PC-3 (cell line): ENCODE data around the gene PRUNE1. TPM values are rescaled to one million over a fixed set of nuclear protein-coding genes. Genes with fewer than 3 reads are reported as not detected.

ENCODE experiments used
- ATAC-seq: fragments of 200-7000 bp; cut with Tn5 transposase; 2 replicates; pipeline ENCODE4 v1.9.1; 2020; ENCODE audit warnings: mild to moderate bottlenecking, moderate library complexity
- BruUV-seq: library from RNA; stranded (reverse); fragments of 400-500 nt; replicated peaks from 2 replicates; lab custom pipeline; 2021; lab: Mats Ljungman, UMichigan
- CTCF ChIA-PET: fragments of 300-600 bp; sonication (Branson Sonifier 250); formaldehyde crosslinking; loops from one replicate; lab custom pipeline; 2022; ENCODE audit warnings: antibody characterized with exemption; lab: Charles Lee
- POLR2A ChIA-PET: fragments of 300-600 bp; sonication (Branson Sonifier 250); formaldehyde crosslinking; loops from one replicate; lab custom pipeline; 2022; ENCODE audit warnings: antibody characterized with exemption; ENCODE audit not compliant: unreplicated experiment; lab: Charles Lee
- DNase-seq: peaks from one replicate; pipeline ENCODE4 v3.0.0-alpha.2; 2015
- H2AFZ ChIP-seq: fragments of 300-600 bp; sonication (generic); 2 replicates; pipeline ENCODE4 v1.6.0; 2016; ENCODE audit warnings: antibody characterized with exemption, low read length
- H3F3A ChIP-seq: fragments of 300-600 bp; sonication (generic); one replicate; pipeline ENCODE4 v1.6.0; 2017; ENCODE audit warnings: antibody characterized with exemption, low read length, control low read depth, mild to moderate bottlenecking; ENCODE audit not compliant: unreplicated experiment
- H3K27ac ChIP-seq: fragments of 300-600 bp; sonication (generic); 2 replicates; pipeline ENCODE4 v1.5.1; 2016; ENCODE audit warnings: mild to moderate bottlenecking, low read length
- H3K27me3 ChIP-seq: fragments of 300-600 bp; sonication (generic); 2 replicates; pipeline ENCODE4 v1.6.1; 2016; ENCODE audit warnings: low read length, mixed read lengths
- H3K36me3 ChIP-seq: fragments of 300-600 bp; sonication (generic); 2 replicates; pipeline ENCODE4 v1.6.1; 2016; ENCODE audit warnings: low read depth, mixed run types, low read length, mixed read lengths
- H3K4me1 ChIP-seq: fragments of 300-600 bp; sonication (generic); 2 replicates; pipeline ENCODE4 v1.5.1; 2016; ENCODE audit warnings: low read length; ENCODE audit not compliant: insufficient read depth
- H3K4me2 ChIP-seq: fragments of 300-600 bp; sonication (generic); 2 replicates; pipeline ENCODE4 v1.6.0; 2016; ENCODE audit warnings: low read length
- H3K4me3 ChIP-seq: fragments of 300-600 bp; sonication (generic); 2 replicates; pipeline ENCODE4 v1.5.1; 2016; ENCODE audit warnings: mild to moderate bottlenecking, low read length, mixed read lengths
- H3K79me2 ChIP-seq: fragments of 300-600 bp; sonication (generic); 2 replicates; pipeline ENCODE4 v1.6.1; 2017; ENCODE audit warnings: low read length, mixed read lengths
- H3K9ac ChIP-seq: fragments of 300-600 bp; sonication (generic); 2 replicates; pipeline ENCODE4 v1.6.0; 2016; ENCODE audit warnings: mild to moderate bottlenecking, low read length
- H3K9me2 ChIP-seq: fragments of 300-600 bp; sonication (generic); replicated peaks from 2 replicates; pipeline ENCODE4 v1.6.1; 2016; ENCODE audit warnings: mixed run types, low read length, mixed read lengths
- H3K9me3 ChIP-seq: fragments of 300-600 bp; sonication (generic); 2 replicates; pipeline ENCODE4 v1.6.1; 2016; ENCODE audit warnings: low read length, mixed read lengths
- H4K20me1 ChIP-seq: fragments of 300-600 bp; sonication (generic); 2 replicates; pipeline ENCODE4 v1.6.1; 2016; ENCODE audit warnings: low read length, mixed read lengths
- EZH2 ChIP-seq: fragments of 300-600 bp; sonication (generic); IDR thresholded peaks from one replicate; pipeline ENCODE4 v1.6.1; 2017; ENCODE audit warnings: antibody characterized with exemption, mild to moderate bottlenecking, low read length; ENCODE audit not compliant: unreplicated experiment
- EZH2phosphoT487 ChIP-seq: fragments of 300-600 bp; sonication (generic); IDR thresholded peaks from 2 replicates; pipeline ENCODE4 v1.6.1; 2018; ENCODE audit warnings: mild to moderate bottlenecking, antibody characterized with exemption, low read length, borderline replicate concordance
- intact Hi-C: fragments of 100-400 bp; cut with micrococcal nuclease; formaldehyde crosslinking; loops from 2 replicates; pipeline ENCODE4 v1.9.0; 2023
- total RNA-seq: library from RNA; depleted of rRNA; stranded (reverse); fragments of >200 nt; gene quantifications from 2 replicates; pipeline ENCODE4 v1.2.3, GENCODE V29; 2014
- TF ChIP-seq, protein P1 (sequence below): fragments of 300-600 bp; sonication (generic); conservative IDR thresholded peaks from 2 replicates; pipeline ENCODE4 v1.5.1; 2017; ENCODE audit warnings: antibody characterized with exemption, low read depth, mild to moderate bottlenecking, low read length

Gene PRUNE1
- total RNA-seq, 1 experiment from 2014 or later: 20.3 TPM

DNA sequence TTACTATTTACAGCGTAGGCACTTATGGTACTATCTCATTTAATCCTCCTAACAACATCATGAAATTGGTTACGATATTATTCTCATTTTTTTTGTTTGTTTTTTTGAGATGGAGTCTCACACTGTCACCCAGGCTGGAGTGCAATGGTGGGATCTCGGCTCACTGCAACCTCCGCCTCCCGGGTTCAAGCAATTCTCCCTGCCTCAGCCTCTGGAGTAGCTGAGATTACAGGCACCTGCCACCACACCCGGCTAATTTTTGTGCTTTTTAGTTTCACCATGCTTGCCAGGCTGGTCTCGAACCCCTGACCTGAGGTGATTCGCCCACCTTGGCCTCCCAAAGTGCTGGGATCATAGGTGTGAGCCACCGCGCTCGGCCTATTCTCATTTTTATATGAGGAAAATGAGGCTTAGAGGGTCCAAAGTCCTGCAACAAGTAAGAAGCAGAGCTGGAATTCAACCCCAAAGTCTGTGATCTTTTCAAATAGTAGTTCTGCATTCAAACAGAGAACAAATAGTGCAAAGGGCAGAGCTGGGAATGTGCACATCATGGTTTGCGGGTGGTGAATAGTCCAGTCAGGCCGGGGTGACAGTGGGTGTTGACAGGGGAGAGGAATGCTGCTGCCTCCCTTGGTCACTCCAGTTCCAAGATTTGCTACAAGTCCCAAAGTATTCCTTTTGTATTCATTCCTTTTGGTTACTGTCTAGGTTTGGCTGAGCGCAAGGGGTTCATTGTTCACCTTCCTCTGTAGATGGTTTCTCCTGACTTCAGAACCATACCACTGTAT lies 4.6 kb downstream of the PRUNE1 start:
- no peaks in the 10 kb centered on the region for H4K20me1 ChIP-seq
- peaks cover 32% of the 10 kb centered on the region for H3K79me2 ChIP-seq
- CTCF ChIA-PET: no interaction called here
- intact Hi-C loops: no loop called here
- TF ChIP-seq, protein P1, sequence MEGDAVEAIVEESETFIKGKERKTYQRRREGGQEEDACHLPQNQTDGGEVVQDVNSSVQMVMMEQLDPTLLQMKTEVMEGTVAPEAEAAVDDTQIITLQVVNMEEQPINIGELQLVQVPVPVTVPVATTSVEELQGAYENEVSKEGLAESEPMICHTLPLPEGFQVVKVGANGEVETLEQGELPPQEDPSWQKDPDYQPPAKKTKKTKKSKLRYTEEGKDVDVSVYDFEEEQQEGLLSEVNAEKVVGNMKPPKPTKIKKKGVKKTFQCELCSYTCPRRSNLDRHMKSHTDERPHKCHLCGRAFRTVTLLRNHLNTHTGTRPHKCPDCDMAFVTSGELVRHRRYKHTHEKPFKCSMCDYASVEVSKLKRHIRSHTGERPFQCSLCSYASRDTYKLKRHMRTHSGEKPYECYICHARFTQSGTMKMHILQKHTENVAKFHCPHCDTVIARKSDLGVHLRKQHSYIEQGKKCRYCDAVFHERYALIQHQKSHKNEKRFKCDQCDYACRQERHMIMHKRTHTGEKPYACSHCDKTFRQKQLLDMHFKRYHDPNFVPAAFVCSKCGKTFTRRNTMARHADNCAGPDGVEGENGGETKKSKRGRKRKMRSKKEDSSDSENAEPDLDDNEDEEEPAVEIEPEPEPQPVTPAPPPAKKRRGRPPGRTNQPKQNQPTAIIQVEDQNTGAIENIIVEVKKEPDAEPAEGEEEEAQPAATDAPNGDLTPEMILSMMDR: no peak
- no peak for TF ChIP-seq EZH2phosphoT487
- no peak for TF ChIP-seq EZH2
- no peak overlapping the region for H3K4me3 ChIP-seq
- no peak overlapping the region for H2AFZ ChIP-seq
- no peak overlapping the region for H3K27ac ChIP-seq
- no peak for ATAC-seq
- H3K36me3 ChIP-seq: no peaks in the 10 kb centered on the region; the same call in 1 of the 2 replicates
- POLR2A ChIA-PET: interaction anchor here (0.6 kb wide), 1 partner anchor 11 kb away, joined by 4 read pairs; no protein-coding TSS in a partner anchor
- H3K4me1 ChIP-seq: peaks cover 17% of the 10 kb centered on the region
- H3K9ac ChIP-seq: no peak overlapping the region
- no TSS peak for BruUV-seq
- H3F3A ChIP-seq: no peaks in the 10 kb centered on the region
- no peaks in the 10 kb centered on the region for H3K9me2 ChIP-seq
- no peaks in the 10 kb centered on the region for H3K9me3 ChIP-seq
- no peak for DNase-seq
- no peaks in the 10 kb centered on the region for H3K27me3 ChIP-seq
- H3K4me2 ChIP-seq: no peak overlapping the region

DNA sequence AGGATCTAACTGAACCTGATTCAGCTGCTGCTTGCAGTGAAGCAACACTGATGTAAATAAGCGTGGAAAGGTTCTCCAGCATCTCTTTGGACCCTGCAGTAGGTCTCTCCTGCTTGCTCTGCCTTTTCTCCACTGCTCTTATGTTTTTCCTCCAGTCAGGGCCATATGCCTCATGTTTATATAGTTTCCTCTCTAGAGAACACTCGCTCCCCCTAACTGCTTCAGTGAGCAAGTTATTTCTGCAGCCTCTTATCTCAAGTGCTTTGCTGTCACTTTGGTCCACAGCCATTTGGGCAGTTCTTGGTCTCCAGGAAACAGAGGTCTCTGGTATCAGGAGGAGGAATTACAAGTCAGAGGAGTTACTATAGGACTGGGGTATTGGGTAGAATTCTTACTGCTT lies 5.3 kb downstream of the PRUNE1 start:
- POLR2A ChIA-PET: interaction anchor here (0.6 kb wide), 1 partner anchor 12 kb away, joined by 4 read pairs; no protein-coding TSS in a partner anchor
- no peak overlapping the region for H3K9ac ChIP-seq
- H3K9me2 ChIP-seq: no peaks in the 10 kb centered on the region
- no peaks in the 10 kb centered on the region for H3F3A ChIP-seq
- H3K9me3 ChIP-seq: no peaks in the 10 kb centered on the region
- TF ChIP-seq EZH2: no peak
- TF ChIP-seq, protein P1: no peak
- no peak for TF ChIP-seq EZH2phosphoT487
- BruUV-seq: no TSS peak
- no peak overlapping the region for H3K4me3 ChIP-seq
- intact Hi-C loops: no loop called here
- peaks cover 30% of the 10 kb centered on the region for H3K79me2 ChIP-seq
- H3K4me1 ChIP-seq: peaks cover 15% of the 10 kb centered on the region
- no peak for ATAC-seq
- H3K36me3 ChIP-seq: no peaks in the 10 kb centered on the region; the same call in 1 of the 2 replicates
- no peaks in the 10 kb centered on the region for H4K20me1 ChIP-seq
- no peak overlapping the region for H2AFZ ChIP-seq
- H3K4me2 ChIP-seq: no peak overlapping the region
- DNase-seq: no peak
- CTCF ChIA-PET: no interaction called here
- H3K27ac ChIP-seq: no peak overlapping the region
- no peaks in the 10 kb centered on the region for H3K27me3 ChIP-seq
